OCI-LY1 (cell line): ENCODE data around the gene WDPCP.

ENCODE experiments used
- H2AFZ ChIP-seq: fragments of 200-600 bp; sonication (generic), shearing (Covaris generic); 2 replicates; pipeline ENCODE4 v1.6.0; 2014; ENCODE audit warnings: antibody characterized with exemption, mild to moderate bottlenecking, low read length
- H3F3A ChIP-seq: fragments of 200-600 bp; sonication (generic), shearing (Covaris generic); 2 replicates; pipeline ENCODE4 v1.6.0; 2014; ENCODE audit warnings: mild to moderate bottlenecking, antibody characterized with exemption, low read length, moderate library complexity; ENCODE audit not compliant: insufficient read depth
- H3K27ac ChIP-seq: fragments of 200-600 bp; sonication (generic); 2 replicates; pipeline ENCODE4 v1.5.1; 2014; ENCODE audit warnings: low read length, mixed run types, mild to moderate bottlenecking, low read depth; ENCODE audit not compliant: poor library complexity, severe bottlenecking
- H3K27me3 ChIP-seq: fragments of 200-600 bp; sonication (generic); 2 replicates; pipeline ENCODE4 v1.6.0; 2014; ENCODE audit warnings: antibody characterized with exemption, mild to moderate bottlenecking, low read length, moderate library complexity; ENCODE audit not compliant: insufficient read depth
- H3K36me3 ChIP-seq: fragments of 200-600 bp; sonication (generic); 2 replicates; pipeline ENCODE4 v1.6.1; 2014; ENCODE audit warnings: mild to moderate bottlenecking, antibody characterized with exemption, low read length, moderate library complexity, mixed read lengths; ENCODE audit not compliant: insufficient read depth
- H3K4me1 ChIP-seq: fragments of 200-600 bp; sonication (generic); 2 replicates; pipeline ENCODE4 v1.5.1; 2014; ENCODE audit warnings: mild to moderate bottlenecking, low read length, moderate library complexity; ENCODE audit not compliant: insufficient read depth, severe bottlenecking
- H3K4me2 ChIP-seq: fragments of 200-600 bp; sonication (generic), shearing (Covaris generic); 2 replicates; pipeline ENCODE4 v1.6.1; 2014; ENCODE audit warnings: low read length
- H3K4me3 ChIP-seq: fragments of 200-600 bp; sonication (generic); 2 replicates; pipeline ENCODE4 v1.5.1; 2014; ENCODE audit warnings: low read length, low read depth, mild to moderate bottlenecking, mixed read lengths; ENCODE audit not compliant: poor library complexity, severe bottlenecking
- H3K79me2 ChIP-seq: fragments of 200-600 bp; shearing (Covaris generic); 2 replicates; pipeline ENCODE4 v1.6.1; 2016; ENCODE audit warnings: mixed run types, low read length, mixed read lengths; ENCODE audit not compliant: insufficient read depth
- H3K9ac ChIP-seq: fragments of 200-600 bp; sonication (generic), shearing (Covaris generic); 2 replicates; pipeline ENCODE4 v1.6.1; 2014; ENCODE audit warnings: mild to moderate bottlenecking, low read length, mixed read lengths
- H3K9me2 ChIP-seq: fragments of 200-600 bp; sonication (generic), shearing (Covaris generic); 2 replicates; pipeline ENCODE4 v1.6.1; 2014; ENCODE audit warnings: low read depth, mild to moderate bottlenecking, low read length, mixed read lengths
- H3K9me3 ChIP-seq: fragments of 200-600 bp; shearing (Covaris generic); 2 replicates; pipeline ENCODE4 v1.6.1; 2014; ENCODE audit warnings: low read length, mixed read lengths
- H4K20me1 ChIP-seq: fragments of 200-600 bp; sonication (generic), shearing (Covaris generic); 2 replicates; pipeline ENCODE4 v1.6.0; 2016; ENCODE audit warnings: mild to moderate bottlenecking, low read length; ENCODE audit not compliant: insufficient read depth
- EZH2 ChIP-seq: fragments of 200-600 bp; sonication (generic), shearing (Covaris generic); IDR thresholded peaks from 2 replicates; pipeline ENCODE4 v1.8.0; 2017; ENCODE audit warnings: borderline replicate concordance, mixed run types, mild to moderate bottlenecking, antibody characterized with exemption, low read length, moderate library complexity, mixed read lengths
- TF ChIP-seq, protein P1 (sequence below): fragments of 200-600 bp; sonication (generic), shearing (Covaris generic); IDR thresholded peaks from 2 replicates; pipeline ENCODE4 v1.5.1; 2017; ENCODE audit warnings: mild to moderate bottlenecking, antibody characterized with exemption, low read length, moderate library complexity, mixed read lengths

Gene WDPCP

DNA sequence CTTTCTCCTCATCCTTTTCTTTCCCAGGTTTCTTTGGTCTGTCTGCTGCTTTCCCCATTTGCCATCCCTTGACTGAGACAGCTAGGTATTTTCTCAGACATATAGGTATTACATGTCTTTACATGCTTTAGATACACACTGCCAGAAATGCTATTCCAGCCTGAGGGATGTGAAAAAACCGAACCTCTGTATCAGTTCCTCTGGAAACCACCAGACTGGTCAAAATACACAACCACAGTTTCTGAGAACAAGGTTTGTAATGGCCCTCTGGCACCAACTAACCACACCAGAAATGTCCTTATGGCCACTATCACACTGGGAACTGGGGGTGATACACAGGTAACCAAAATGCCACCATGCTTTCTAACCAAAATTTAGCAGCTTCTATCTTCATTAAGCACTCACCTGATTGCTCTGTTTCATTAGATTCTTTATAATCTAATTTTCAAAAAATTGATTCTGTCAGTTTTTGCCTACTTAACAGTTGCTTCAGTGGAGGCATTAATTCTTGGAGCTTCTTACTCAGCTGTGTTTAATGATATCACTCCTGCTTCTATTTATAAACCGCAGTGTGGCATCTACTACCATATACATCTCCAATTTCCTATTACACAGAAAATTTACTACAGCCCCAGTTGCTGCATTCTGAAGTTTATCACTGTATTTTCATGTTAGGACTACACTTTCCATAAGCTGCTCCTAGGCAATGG lies 243.5 kb downstream of the WDPCP start:
- H3K36me3 ChIP-seq, result no peaks in the 10 kb centered on the region
- no peaks in the 10 kb centered on the region for H3K9me2 ChIP-seq
- no peaks in the 10 kb centered on the region for H3K4me1 ChIP-seq
- no peak overlapping the region for H3K4me3 ChIP-seq
- TF ChIP-seq, protein P1, sequence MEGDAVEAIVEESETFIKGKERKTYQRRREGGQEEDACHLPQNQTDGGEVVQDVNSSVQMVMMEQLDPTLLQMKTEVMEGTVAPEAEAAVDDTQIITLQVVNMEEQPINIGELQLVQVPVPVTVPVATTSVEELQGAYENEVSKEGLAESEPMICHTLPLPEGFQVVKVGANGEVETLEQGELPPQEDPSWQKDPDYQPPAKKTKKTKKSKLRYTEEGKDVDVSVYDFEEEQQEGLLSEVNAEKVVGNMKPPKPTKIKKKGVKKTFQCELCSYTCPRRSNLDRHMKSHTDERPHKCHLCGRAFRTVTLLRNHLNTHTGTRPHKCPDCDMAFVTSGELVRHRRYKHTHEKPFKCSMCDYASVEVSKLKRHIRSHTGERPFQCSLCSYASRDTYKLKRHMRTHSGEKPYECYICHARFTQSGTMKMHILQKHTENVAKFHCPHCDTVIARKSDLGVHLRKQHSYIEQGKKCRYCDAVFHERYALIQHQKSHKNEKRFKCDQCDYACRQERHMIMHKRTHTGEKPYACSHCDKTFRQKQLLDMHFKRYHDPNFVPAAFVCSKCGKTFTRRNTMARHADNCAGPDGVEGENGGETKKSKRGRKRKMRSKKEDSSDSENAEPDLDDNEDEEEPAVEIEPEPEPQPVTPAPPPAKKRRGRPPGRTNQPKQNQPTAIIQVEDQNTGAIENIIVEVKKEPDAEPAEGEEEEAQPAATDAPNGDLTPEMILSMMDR, result no peak
- no peak for TF ChIP-seq EZH2
- H3K4me2 ChIP-seq, result no peak overlapping the region
- H3K79me2 ChIP-seq, result no peaks in the 10 kb centered on the region
- H3K27ac ChIP-seq, result no peak overlapping the region
- H3K9me3 ChIP-seq, result peaks cover 11% of the 10 kb centered on the region
- no peak overlapping the region for H3K9ac ChIP-seq
- no peaks in the 10 kb centered on the region for H3F3A ChIP-seq
- H3K27me3 ChIP-seq, result no peaks in the 10 kb centered on the region
- H4K20me1 ChIP-seq, result no peaks in the 10 kb centered on the region
- no peak overlapping the region for H2AFZ ChIP-seq

DNA sequence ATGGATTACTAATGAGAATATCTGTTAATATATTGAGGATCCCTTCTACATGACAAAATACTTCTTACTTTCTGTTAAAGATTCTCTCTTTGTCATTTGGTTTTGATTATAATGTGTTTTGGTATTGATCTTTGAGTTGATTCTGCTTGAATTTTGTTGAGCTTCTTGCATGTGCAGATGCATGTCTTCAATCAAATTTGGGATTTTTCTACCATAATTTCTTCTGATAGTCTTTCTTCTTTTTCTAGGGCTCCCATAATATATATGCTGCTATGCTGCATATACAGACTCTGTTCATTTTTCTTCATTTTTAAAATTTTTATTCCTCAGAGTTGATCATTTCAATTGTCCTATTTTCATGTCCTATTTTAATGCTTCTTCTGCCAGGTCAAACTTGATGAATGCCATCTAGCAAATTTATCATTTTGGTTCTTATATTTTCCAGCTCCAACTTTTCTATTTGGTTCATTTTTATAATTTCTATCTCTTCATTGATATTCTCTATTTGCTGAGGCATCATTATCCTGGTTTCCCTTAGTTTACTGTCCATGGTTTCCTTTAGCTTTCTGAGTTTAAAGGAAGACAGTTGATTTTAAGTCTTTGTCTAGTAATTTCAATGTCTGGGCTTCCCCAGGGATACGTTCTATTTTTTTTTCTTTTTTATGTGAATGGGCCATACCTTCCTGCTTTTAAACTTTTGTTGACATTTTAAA lies 244.7 kb downstream of the WDPCP start:
- no peaks in the 10 kb centered on the region for H4K20me1 ChIP-seq
- no peaks in the 10 kb centered on the region for H3K36me3 ChIP-seq
- H3K9me3 ChIP-seq, result peaks cover 11% of the 10 kb centered on the region
- H3F3A ChIP-seq, result no peaks in the 10 kb centered on the region
- no peak overlapping the region for H3K4me2 ChIP-seq
- no peak overlapping the region for H2AFZ ChIP-seq
- no peaks in the 10 kb centered on the region for H3K79me2 ChIP-seq
- no peaks in the 10 kb centered on the region for H3K9me2 ChIP-seq
- no peaks in the 10 kb centered on the region for H3K27me3 ChIP-seq
- H3K27ac ChIP-seq, result no peak overlapping the region
- TF ChIP-seq, protein P1, result no peak
- TF ChIP-seq EZH2, result no peak
- H3K4me3 ChIP-seq, result no peak overlapping the region
- no peak overlapping the region for H3K9ac ChIP-seq
- no peaks in the 10 kb centered on the region for H3K4me1 ChIP-seq

DNA sequence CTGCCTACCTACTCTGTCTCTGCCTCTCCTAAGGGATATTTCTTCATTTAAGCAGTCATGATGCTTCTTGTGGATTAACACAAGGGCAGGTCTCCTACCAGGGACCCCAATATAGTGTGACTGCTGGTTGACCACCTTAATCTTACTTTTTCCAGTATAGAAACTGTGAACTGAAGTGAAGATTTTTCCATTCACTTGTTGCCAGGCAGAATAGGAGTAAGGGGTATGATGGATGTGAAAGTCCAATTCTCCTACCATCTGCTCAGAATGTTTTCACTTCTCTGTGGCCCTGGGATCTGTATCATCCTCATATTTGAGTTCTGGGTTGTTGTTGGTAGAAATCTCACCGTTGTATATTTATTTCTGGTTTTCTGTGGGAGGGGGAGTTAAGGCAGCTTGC lies 247.8 kb downstream of the WDPCP start:
- Histone ChIP-seq H3K9me3 (peaks cover 11% of the 10 kb centered on the region), H2AFZ (no peak overlapping the region), H3K27me3 (no peaks in the 10 kb centered on the region), H3K4me2 (no peak overlapping the region), H3K4me1 (no peaks in the 10 kb centered on the region), H3K27ac (no peak overlapping the region), H3K9ac (no peak overlapping the region), H3F3A (no peaks in the 10 kb centered on the region), H4K20me1 (no peaks in the 10 kb centered on the region), H3K9me2 (no peaks in the 10 kb centered on the region), H3K36me3 (no peaks in the 10 kb centered on the region), H3K79me2 (no peaks in the 10 kb centered on the region), H3K4me3 (no peak overlapping the region)
- TF ChIP-seq, protein P1, result no peak
- no peak for TF ChIP-seq EZH2
